ENCODE measurements around the gene GSX1. TPM values are rescaled to one million over a fixed set of nuclear protein-coding genes. Genes with fewer than 3 reads are reported as not detected.
A peak's percentile ranks its signal among the peaks of the same experiment; 100 is the strongest.
"Not testable (repeated sequence)": the region's sequence is repeated elsewhere in the genome, so short reads cannot be mapped to it uniquely, and the experiment has no call there.

The GSX1 gene
- not detected for total RNA-seq

DNA sequence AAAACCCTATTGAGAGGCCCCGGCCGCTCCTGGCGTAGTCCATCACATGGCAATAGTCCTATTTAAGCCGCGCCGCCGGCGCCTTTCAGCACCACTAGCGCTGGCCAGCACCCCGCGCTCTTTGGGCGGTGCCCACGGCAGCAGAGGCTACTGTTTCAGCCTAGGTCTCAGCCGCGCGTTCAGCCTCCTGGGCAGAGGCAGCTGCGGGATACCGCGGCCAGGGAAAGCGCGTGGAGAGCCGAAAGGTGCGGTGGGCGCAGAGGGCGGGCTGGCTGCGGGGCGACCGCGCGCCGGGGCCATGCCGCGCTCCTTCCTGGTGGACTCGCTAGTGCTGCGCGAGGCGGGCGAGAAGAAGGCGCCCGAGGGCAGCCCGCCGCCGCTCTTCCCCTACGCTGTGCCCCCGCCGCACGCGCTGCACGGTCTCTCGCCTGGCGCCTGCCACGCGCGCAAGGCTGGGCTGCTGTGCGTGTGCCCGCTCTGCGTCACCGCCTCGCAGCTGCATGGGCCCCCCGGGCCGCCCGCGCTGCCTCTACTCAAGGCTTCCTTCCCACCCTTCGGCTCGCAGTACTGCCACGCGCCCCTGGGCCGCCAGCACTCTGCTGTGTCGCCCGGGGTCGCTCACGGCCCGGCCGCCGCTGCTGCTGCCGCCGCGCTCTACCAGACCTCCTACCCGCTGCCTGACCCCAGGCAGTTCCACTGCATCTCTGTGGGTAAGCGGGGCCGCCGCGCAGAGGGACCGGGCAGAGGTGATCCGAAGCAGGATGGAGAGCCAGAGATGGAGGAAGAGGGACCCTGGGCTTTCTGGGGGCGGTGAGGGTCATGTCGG is at the start of gene GSX1:
Gene GSX1 (plus strand): TSS at position 91 of the 826 bp plus-strand sequence. CDS start 208 bp downstream, at position 299.
- peaks cover 79% of the 10 kb centered on the region for H3K27me3 Mint-ChIP-seq
- no peaks in the 10 kb centered on the region for H3K9me3 Mint-ChIP-seq
- peaks cover 32% of the 10 kb centered on the region for H3K4me1 Mint-ChIP-seq (ENCODE audit: low read depth)
- TF ChIP-seq, protein P1, sequence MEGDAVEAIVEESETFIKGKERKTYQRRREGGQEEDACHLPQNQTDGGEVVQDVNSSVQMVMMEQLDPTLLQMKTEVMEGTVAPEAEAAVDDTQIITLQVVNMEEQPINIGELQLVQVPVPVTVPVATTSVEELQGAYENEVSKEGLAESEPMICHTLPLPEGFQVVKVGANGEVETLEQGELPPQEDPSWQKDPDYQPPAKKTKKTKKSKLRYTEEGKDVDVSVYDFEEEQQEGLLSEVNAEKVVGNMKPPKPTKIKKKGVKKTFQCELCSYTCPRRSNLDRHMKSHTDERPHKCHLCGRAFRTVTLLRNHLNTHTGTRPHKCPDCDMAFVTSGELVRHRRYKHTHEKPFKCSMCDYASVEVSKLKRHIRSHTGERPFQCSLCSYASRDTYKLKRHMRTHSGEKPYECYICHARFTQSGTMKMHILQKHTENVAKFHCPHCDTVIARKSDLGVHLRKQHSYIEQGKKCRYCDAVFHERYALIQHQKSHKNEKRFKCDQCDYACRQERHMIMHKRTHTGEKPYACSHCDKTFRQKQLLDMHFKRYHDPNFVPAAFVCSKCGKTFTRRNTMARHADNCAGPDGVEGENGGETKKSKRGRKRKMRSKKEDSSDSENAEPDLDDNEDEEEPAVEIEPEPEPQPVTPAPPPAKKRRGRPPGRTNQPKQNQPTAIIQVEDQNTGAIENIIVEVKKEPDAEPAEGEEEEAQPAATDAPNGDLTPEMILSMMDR (IDR thresholded peaks at IDR 0.05) = no peak
- intact Hi-C loops (cut with micrococcal nuclease) = loop anchor here (10.0 kb wide), 1 partner anchor 132 kb away; no protein-coding TSS in a partner anchor
- H3K27ac Mint-ChIP-seq = no peak within 1 kb of the TSS
- DNase-seq (peak; percentile 73), ATAC-seq (peak; percentile 78)
- CTCF ChIA-PET = interaction anchor here (1.3 kb wide), 1 partner anchor 34 kb away, joined by 3 read pairs; no protein-coding TSS in a partner anchor
- peak within 1 kb of the TSS; percentile 72 for H3K4me3 Mint-ChIP-seq
- POLR2A ChIA-PET = no interaction called here
- H3K36me3 Mint-ChIP-seq (ENCODE audit: low read depth) = peaks cover 2% of the 10 kb centered on the region

DNA sequence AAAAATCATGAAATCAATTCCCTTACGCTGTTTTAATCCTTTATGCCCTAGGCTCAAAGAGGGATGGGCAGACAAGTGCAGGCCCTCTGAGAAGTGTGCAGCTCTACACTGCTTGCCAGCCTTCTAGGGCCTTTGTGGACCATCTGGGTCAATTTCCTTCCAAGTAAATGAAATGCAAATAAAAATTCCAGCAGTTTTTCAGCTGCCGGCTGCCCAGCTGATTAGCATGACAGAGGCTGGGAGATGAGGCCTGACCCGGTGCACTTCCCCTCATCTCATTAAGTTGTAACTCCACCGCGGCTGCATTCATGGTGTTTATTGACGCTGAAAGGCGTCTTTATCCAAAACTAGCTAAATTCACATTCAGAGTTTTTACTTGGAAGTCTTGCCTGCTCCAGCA is 47.5 kb upstream of the GSX1 start:
- Mint-ChIP-seq H3K27me3 (peaks cover 4% of the 10 kb centered on the region), H3K4me3 (no peak overlapping the region), H3K27ac (no peak overlapping the region), H3K36me3 (ENCODE audit: low read depth) (no peaks in the 10 kb centered on the region), H3K9me3 (no peaks in the 10 kb centered on the region), H3K4me1 (ENCODE audit: low read depth) (no peaks in the 10 kb centered on the region)
- ChIA-PET POLR2A (interaction anchor here (0.6 kb wide), 1 partner anchor 283 kb away, joined by 3 read pairs; no protein-coding TSS in a partner anchor), CTCF (no interaction called here)
- TF ChIP-seq, protein P1 (IDR thresholded peaks at IDR 0.05) = no peak
- DNase-seq = no peak
- ATAC-seq = no peak
- intact Hi-C loops (cut with micrococcal nuclease) = no loop called here

DNA sequence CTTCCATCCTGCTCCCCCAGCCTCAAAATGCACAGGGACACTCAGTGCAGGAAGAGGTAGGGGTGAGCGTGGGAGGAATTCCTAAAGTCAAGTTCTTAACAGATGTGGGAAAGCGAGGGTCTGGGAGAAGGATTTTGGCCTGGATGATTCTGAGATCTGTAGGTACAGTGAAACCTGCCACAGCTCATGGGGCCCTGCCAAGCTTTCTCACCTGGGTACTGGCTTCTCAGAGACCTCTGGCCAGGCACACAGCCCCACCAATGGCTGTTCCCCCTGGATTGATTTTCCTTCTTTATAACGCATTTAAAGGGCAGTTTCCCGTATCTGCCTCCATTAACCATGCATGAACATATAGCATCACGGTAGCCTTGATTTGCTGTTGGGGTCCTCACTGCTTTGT is 47.0 kb upstream of the GSX1 start:
- H3K27ac Mint-ChIP-seq = no peak overlapping the region
- no peaks in the 10 kb centered on the region for H3K4me1 Mint-ChIP-seq (ENCODE audit: low read depth)
- ATAC-seq = no peak
- TF ChIP-seq, protein P1 (IDR thresholded peaks at IDR 0.05) = no peak
- intact Hi-C loops (cut with micrococcal nuclease) = no loop called here
- peaks cover 4% of the 10 kb centered on the region for H3K27me3 Mint-ChIP-seq
- H3K9me3 Mint-ChIP-seq = no peaks in the 10 kb centered on the region
- H3K4me3 Mint-ChIP-seq = no peak overlapping the region
- ChIA-PET CTCF (no interaction called here), POLR2A (no interaction called here)
- H3K36me3 Mint-ChIP-seq (ENCODE audit: low read depth) = no peaks in the 10 kb centered on the region
- no peak for DNase-seq

DNA sequence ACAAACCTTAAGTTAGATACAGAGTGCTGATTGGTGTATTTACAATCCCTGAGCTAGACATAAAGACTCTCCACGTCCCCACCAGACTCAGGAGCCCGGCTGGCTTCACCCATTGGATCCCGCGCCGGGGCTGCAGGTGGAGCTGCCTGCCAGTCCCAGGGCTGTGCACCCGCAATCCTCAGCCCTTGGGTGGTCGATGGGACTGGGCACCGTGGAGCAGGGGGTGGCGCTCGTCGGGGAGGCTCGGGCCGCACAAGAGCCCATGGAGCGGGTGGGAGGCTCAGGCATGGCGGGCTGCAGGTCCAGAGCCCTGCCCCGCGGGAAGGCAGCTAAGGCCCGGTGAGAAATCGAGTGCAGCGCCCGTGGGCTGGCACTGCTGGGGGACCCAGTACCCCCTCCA is 44.1 kb upstream of the GSX1 start:
- ATAC-seq; intact Hi-C loops (cut with micrococcal nuclease); H3K27ac Mint-ChIP-seq; H3K27me3 Mint-ChIP-seq; H3K36me3 Mint-ChIP-seq (ENCODE audit: low read depth); CTCF ChIA-PET; DNase-seq; H3K4me1 Mint-ChIP-seq (ENCODE audit: low read depth); POLR2A ChIA-PET; H3K9me3 Mint-ChIP-seq; H3K4me3 Mint-ChIP-seq: not testable (repeated sequence)

DNA sequence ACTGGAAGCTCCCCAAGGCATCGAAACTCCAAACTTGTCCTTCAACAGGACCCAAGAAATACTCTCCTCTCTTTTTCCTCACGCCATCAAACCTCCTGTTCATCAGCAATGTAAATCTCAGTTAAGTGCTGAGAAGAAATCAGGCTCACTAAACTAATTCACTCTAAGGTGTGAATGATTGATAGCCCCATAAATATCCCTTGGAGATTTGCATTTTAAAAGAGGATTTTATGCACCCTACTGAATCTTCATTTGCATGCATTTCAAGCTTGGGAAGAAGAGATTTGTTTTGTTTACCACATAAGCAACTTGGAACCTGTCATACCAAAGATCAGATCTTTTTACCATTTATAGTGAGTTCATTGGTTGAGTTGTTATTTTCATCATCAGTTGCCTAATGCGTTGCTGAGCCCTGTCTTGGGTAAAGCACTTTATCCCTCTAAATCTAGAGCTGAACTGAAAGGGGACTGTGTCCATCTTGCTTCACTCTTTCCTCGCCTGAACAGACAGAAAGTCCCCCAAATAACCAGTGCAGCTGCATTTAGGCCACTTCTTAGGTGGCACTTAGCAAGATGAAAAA is 40.2 kb upstream of the GSX1 start:
- POLR2A ChIA-PET = no interaction called here
- CTCF ChIA-PET = interaction anchor here (1.4 kb wide), 1 partner anchor 19 kb away, joined by 4 read pairs; no protein-coding TSS in a partner anchor

More for the DNA sequence above, 40.2 kb upstream of the GSX1 start:
- H3K27ac Mint-ChIP-seq = no peak overlapping the region
- TF ChIP-seq, protein P1 (IDR thresholded peaks at IDR 0.05) = no peak
- H3K36me3 Mint-ChIP-seq (ENCODE audit: low read depth) = no peaks in the 10 kb centered on the region
- peaks cover 8% of the 10 kb centered on the region for H3K27me3 Mint-ChIP-seq
- DNase-seq (no peak), ATAC-seq (no peak)
- intact Hi-C loops (cut with micrococcal nuclease) = no loop called here
- H3K4me3 Mint-ChIP-seq = no peak overlapping the region
- no peaks in the 10 kb centered on the region for H3K4me1 Mint-ChIP-seq (ENCODE audit: low read depth)
- H3K9me3 Mint-ChIP-seq = peaks cover 10% of the 10 kb centered on the region
